Esophagus muscularis mucosa (tissue), 4 donors: ENCODE measurements around the gene ARL14. TPM values are rescaled to one million over a fixed set of nuclear protein-coding genes. Genes with fewer than 3 reads are reported as not detected.

ENCODE experiments used
- DNase-seq: peaks from one replicate; pipeline ENCODE4 v3.0.0-alpha.2; 2017; ENCODE audit errors: extremely low spot score
- H3K27ac ChIP-seq, 4 donors: fragments of 200-600 bp; sonication (generic); replicated peaks in 1 of 4; 1 replicate in 3 of 4; 2 replicates in 1 of 4; pipeline ENCODE4 v1.5.1; 2016 to 2019; ENCODE audit warnings: mild to moderate bottlenecking in 1 of 4
- H3K27me3 ChIP-seq, 4 donors: fragments of 200-600 bp; sonication (generic); one replicate each; pipeline versions ENCODE4 v1.5.1 to v1.6.0; 2016 to 2019
- H3K36me3 ChIP-seq, 4 donors: fragments of 200-600 bp; sonication (generic); one replicate each; pipeline ENCODE4 v1.5.1; 2016 to 2019
- H3K4me1 ChIP-seq, 4 donors: fragments of 200-600 bp; sonication (generic); one replicate each; pipeline ENCODE4 v1.5.1; 2016 to 2019
- H3K4me3 ChIP-seq, 4 donors: fragments of 200-600 bp; sonication (generic); 1 replicate in 2 of 4; 2 replicates in 2 of 4; pipeline ENCODE4 v1.5.1; 2016 to 2019; ENCODE audit warnings: mild to moderate bottlenecking in 4 of 4, moderate library complexity in 1 of 4
- H3K9me3 ChIP-seq, 4 donors: fragments of 200-600 bp; sonication (generic); 1 replicate in 3 of 4; 2 replicates in 1 of 4; pipeline ENCODE4 v1.5.1; 2016 to 2019
- EP300 ChIP-seq: sonication (generic); formaldehyde crosslinking; IDR thresholded peaks from one replicate; pipeline ENCODE4 v1.6.1; 2017; ENCODE audit warnings: antibody characterized with exemption
- POLR2A ChIP-seq: fragments of 450-650 bp; IDR thresholded peaks from one replicate; pipeline ENCODE4 v1.6.1; 2017; ENCODE audit warnings: antibody characterized with exemption, moderate library complexity, mild to moderate bottlenecking, low read depth
- POLR2AphosphoS5 ChIP-seq, 2 donors: sonication (generic); formaldehyde crosslinking; IDR thresholded peaks; one replicate each; pipeline ENCODE4 v1.6.1; 2017; ENCODE audit warnings: antibody characterized with exemption in 2 of 2
- WGBS: methylation state at CpG from one replicate; pipeline ENCODE4 v1.1.5; 2018; 5-methylcytosine and 5-hydroxymethylcytosine counted together
- intact Hi-C: fragments of 100-400 bp; cut with DNase I; formaldehyde crosslinking; loops from one replicate; pipeline ENCODE4 v1.15.1; 2023
- total RNA-seq, 4 donors: library from RNA; depleted of rRNA; stranded (reverse); fragments of >200 nt; gene quantifications; one replicate each; pipeline versions ENCODE4 v1.1.0 to v1.2.1, GENCODE V29; 2016
- TF ChIP-seq, protein P1 (sequence below), 3 experiments: fragments of 200-600 bp in 2 of 3; fragments of 450-650 bp in 1 of 3; sonication (generic) in 2 of 3; IDR thresholded peaks; one replicate each; pipeline ENCODE4 v1.5.1; 2017 to 2019; ENCODE audit warnings: antibody characterized with exemption in 3 of 3, mild to moderate bottlenecking in 2 of 3, moderate library complexity in 1 of 3

ARL14 gene
- total RNA-seq, 4 donors from 2014 or later: not detected

DNA sequence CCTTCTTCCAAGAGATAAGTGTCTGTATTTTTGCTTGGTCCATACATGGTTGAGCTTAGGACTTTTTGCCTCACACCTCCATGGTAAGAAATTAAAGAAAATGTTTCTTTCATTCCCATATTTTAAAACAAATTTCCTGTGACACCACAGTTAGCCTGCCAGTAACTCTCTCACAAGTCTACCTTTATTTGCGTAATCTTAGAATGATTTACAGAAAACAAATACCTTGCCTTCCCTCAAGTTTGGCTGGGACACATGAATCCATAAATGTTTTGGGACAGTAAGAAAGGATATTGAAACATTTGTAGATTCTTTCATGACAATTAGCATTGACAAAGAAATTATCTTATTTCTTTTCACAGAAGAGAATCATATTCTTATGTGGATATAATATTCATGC, 3.8 kb upstream of the ARL14 start:
- TF ChIP-seq POLR2AphosphoS5 (IDR thresholded peaks at IDR 0.05) (no peak), POLR2A (no peak), EP300 (no peak)
- TF ChIP-seq, protein P1, sequence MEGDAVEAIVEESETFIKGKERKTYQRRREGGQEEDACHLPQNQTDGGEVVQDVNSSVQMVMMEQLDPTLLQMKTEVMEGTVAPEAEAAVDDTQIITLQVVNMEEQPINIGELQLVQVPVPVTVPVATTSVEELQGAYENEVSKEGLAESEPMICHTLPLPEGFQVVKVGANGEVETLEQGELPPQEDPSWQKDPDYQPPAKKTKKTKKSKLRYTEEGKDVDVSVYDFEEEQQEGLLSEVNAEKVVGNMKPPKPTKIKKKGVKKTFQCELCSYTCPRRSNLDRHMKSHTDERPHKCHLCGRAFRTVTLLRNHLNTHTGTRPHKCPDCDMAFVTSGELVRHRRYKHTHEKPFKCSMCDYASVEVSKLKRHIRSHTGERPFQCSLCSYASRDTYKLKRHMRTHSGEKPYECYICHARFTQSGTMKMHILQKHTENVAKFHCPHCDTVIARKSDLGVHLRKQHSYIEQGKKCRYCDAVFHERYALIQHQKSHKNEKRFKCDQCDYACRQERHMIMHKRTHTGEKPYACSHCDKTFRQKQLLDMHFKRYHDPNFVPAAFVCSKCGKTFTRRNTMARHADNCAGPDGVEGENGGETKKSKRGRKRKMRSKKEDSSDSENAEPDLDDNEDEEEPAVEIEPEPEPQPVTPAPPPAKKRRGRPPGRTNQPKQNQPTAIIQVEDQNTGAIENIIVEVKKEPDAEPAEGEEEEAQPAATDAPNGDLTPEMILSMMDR (IDR thresholded peaks at IDR 0.05): no peak
- Histone ChIP-seq H3K4me1 (no peaks in the 10 kb centered on the region), H3K27ac (no peak overlapping the region), H3K36me3 (no peaks in the 10 kb centered on the region), H3K27me3 (no peaks in the 10 kb centered on the region), H3K9me3 (no peaks in the 10 kb centered on the region), H3K4me3 (no peak overlapping the region)
- intact Hi-C loops: no loop called here
- whole genome bisulfite sequencing: 95% methylated on average over 1 of the region's 1 CpG
- no peak for DNase-seq

DNA sequence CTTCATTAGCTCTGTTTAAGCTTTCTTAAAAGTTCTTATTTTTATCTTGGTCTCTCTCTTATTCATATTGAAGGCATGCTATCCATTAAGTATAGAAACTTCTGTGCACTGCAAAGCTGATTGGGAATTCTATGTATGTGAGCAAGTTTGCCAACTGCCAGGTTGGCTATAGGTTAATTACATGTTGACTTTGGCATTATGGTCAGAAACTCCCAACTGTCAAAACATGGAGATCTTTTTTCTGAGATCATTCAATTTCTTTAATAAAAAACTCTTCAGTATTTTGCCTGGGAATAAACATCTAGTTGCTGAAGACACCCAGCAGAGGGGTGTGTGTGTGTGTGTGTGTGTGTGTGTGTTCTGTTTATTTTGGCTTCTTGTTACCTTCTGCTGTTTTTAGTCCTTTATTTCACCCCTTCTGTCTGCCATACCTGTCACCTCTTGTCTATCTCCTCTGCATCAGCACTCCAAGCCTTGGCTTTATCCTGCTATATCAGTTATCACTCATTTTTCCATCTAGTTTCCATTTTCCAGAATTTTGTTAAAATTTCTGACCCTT, 1.3 kb upstream of the ARL14 start:
- Histone ChIP-seq H3K27me3 (no peaks in the 10 kb centered on the region), H3K4me3 (no peak overlapping the region), H3K9me3 (no peaks in the 10 kb centered on the region), H3K36me3 (no peaks in the 10 kb centered on the region), H3K27ac (no peak overlapping the region), H3K4me1 (no peaks in the 10 kb centered on the region)
- TF ChIP-seq POLR2AphosphoS5 (IDR thresholded peaks at IDR 0.05): no peak
- TF ChIP-seq, protein P1 (IDR thresholded peaks at IDR 0.05): no peak
- TF ChIP-seq POLR2A: no peak
- TF ChIP-seq EP300: no peak
- DNase-seq: no peak
- intact Hi-C loops: no loop called here

DNA sequence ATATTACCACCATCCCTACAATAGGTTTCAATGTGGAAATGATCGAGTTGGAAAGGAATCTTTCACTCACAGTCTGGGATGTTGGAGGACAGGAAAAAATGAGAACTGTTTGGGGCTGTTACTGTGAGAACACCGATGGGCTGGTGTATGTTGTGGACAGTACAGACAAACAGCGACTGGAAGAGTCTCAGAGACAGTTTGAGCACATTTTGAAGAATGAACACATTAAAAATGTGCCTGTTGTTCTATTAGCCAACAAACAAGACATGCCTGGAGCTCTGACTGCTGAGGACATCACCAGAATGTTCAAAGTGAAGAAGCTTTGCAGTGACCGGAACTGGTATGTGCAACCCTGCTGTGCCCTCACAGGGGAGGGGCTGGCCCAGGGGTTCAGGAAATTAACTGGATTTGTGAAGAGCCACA, 510 bp downstream of the ARL14 start:
- Histone ChIP-seq H3K27ac (no peak overlapping the region), H3K4me1 (no peaks in the 10 kb centered on the region), H3K9me3 (no peaks in the 10 kb centered on the region), H3K27me3 (no peaks in the 10 kb centered on the region), H3K36me3 (no peaks in the 10 kb centered on the region), H3K4me3 (no peak overlapping the region)
- no peak for DNase-seq
- WGBS: 82% methylated on average over 4 of the region's 4 CpGs
- intact Hi-C loops: no loop called here
- TF ChIP-seq, protein P1 (IDR thresholded peaks at IDR 0.05): no peak
- no peak for TF ChIP-seq EP300
- no peak for TF ChIP-seq POLR2A
- TF ChIP-seq POLR2AphosphoS5 (IDR thresholded peaks at IDR 0.05): no peak

DNA sequence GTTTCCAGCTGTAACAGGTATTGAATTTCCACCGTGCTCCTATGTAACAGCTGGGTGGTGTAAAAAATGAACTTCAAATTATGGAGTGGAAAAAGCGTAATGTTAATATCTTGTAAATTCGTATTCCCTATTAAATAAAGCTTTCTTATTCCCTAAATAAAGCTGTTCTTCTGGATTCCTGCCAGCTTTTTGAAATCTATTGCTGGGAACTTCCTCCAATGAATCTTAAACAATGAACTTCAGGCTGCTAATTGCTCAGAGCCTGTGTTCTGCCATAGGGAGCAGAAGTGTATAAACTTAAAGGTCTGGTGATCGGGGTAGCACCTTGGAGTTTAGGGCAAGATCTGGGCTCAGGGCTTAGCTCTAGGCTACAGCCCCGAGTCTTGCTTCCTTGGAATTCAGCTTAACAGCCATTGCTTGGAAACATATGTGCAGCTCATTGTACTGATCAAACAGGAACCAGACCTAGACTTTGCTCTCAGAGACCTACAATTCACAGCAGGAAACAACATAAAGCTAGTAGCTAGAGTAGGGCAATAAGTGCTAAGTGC, 1.4 kb downstream of the ARL14 start:
- intact Hi-C loops: no loop called here
- Histone ChIP-seq H3K9me3 (no peaks in the 10 kb centered on the region), H3K27ac (no peak overlapping the region), H3K27me3 (no peaks in the 10 kb centered on the region), H3K36me3 (no peaks in the 10 kb centered on the region), H3K4me3 (no peak overlapping the region), H3K4me1 (no peaks in the 10 kb centered on the region)
- TF ChIP-seq EP300 (no peak), POLR2AphosphoS5 (IDR thresholded peaks at IDR 0.05) (no peak), POLR2A (no peak)
- TF ChIP-seq, protein P1 (IDR thresholded peaks at IDR 0.05): no peak
- 32% methylated on average over 5 of the region's 5 CpGs for WGBS
- no peak for DNase-seq

DNA sequence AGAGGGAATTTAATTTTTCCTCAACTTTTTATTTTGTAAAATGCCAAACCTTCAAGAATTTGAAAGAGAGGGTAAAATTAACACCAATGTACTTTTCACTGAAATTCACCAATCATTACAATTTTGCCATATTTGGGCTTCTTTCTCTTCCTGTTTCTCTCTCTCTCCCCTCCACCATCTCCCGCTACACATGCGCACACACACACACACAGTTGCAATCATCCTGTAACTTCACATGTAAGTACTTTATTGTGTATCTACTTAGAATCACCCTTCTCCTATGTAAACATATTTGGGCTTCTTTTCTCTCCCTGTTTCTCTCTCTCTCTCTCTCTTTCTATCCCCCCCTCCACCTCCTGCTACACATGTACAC, 7.4 kb downstream of the ARL14 start:
- 93% methylated on average over 2 of the region's 2 CpGs for WGBS
- TF ChIP-seq, protein P1 (IDR thresholded peaks at IDR 0.05): no peak
- TF ChIP-seq EP300 (no peak), POLR2A (no peak), POLR2AphosphoS5 (IDR thresholded peaks at IDR 0.05) (no peak)
- Histone ChIP-seq H3K9me3 (no peaks in the 10 kb centered on the region), H3K36me3 (no peaks in the 10 kb centered on the region), H3K4me3 (no peak overlapping the region), H3K27me3 (no peaks in the 10 kb centered on the region), H3K27ac (no peak overlapping the region), H3K4me1 (no peaks in the 10 kb centered on the region)
- intact Hi-C loops: no loop called here
- DNase-seq: no peak
